ENCODE data around the gene SPG11. TPM values are rescaled to one million over a fixed set of nuclear protein-coding genes. Genes with fewer than 3 reads are reported as not detected.
"Not testable (repeated sequence)": the region's sequence is repeated elsewhere in the genome, so short reads cannot be mapped to it uniquely, and the experiment has no call there.

The SPG11 gene
- total RNA-seq, 1 donor from 2014 or later, result 161 TPM

DNA sequence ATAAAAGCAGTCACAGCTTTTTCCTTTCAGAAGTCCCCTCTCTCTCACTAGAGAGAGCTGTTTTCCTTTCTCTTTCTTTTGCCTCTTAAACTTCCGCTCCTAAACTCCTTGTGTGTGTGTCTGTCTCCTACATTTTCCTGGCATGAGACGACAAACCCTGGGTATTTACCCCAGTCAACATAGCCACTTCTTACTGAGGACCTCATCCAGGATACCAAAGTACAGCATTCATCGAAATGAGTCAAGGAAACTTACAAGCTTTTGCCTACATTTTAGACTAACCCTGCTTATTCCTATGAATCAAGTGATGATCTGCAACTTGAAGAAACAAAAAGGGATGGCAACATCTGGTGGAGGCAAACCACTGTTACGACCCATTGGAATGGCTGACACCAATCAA is 31.0 kb upstream of the SPG11 start:
- intact Hi-C loops (cut with micrococcal nuclease), result no loop called here
- H3K4me1 Mint-ChIP-seq, result peaks cover 3% of the 10 kb centered on the region
- POLR2A ChIA-PET, result interaction anchor here (0.7 to 1.5 kb wide), 3 partner anchors 9 to 31 kb away, joined by 4 to 7 read pairs (median 5); partner anchors contain the start of genes B2M, PATL2 and SPG11

DNA sequence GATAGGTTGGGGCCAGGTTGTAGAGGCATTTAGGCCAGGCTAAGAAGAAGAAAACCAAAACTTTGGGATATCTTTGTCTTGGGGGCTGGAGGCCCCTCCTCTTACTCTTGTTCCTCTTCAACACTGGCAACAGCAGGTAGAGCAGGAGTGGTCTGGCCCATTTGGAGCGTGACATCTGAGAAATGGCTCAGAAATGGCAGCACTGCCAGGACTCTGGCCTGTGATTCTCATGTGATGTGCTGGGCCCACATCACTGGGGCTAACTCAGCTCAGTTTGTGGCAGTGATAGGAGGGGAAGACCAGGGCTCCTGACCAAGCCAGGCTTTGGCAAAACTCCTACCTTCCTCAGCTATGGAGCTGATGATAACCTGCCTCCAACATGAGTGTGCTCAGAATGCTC is 29.2 kb upstream of the SPG11 start:
- Mint-ChIP-seq H3K9me3 (peaks cover 4% of the 10 kb centered on the region), H3K27ac (no peak overlapping the region), H3K4me3 (no peak overlapping the region), H3K4me1 (peaks cover 12% of the 10 kb centered on the region), H3K36me3 (ENCODE audit: low read depth) (peaks cover 7% of the 10 kb centered on the region), H3K27me3 (no peaks in the 10 kb centered on the region)
- CTCF ChIA-PET, result interaction anchor here (1.2 kb wide), 1 partner anchor 29 kb away, joined by 3 read pairs; the partner anchor contains the start of gene SPG11
- DNase-seq, result no peak
- no peak for ATAC-seq (ENCODE audit: low read depth)
- POLR2A ChIA-PET, result interaction anchor here (1.5 to 2.9 kb wide), 3 partner anchors 15 to 29 kb away, joined by 5 to 20 read pairs (median 9); partner anchors contain the start of genes B2M, PATL2 and SPG11
- TF ChIP-seq, protein P1, sequence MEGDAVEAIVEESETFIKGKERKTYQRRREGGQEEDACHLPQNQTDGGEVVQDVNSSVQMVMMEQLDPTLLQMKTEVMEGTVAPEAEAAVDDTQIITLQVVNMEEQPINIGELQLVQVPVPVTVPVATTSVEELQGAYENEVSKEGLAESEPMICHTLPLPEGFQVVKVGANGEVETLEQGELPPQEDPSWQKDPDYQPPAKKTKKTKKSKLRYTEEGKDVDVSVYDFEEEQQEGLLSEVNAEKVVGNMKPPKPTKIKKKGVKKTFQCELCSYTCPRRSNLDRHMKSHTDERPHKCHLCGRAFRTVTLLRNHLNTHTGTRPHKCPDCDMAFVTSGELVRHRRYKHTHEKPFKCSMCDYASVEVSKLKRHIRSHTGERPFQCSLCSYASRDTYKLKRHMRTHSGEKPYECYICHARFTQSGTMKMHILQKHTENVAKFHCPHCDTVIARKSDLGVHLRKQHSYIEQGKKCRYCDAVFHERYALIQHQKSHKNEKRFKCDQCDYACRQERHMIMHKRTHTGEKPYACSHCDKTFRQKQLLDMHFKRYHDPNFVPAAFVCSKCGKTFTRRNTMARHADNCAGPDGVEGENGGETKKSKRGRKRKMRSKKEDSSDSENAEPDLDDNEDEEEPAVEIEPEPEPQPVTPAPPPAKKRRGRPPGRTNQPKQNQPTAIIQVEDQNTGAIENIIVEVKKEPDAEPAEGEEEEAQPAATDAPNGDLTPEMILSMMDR (IDR thresholded peaks at IDR 0.05), result no peak
- intact Hi-C loops (cut with micrococcal nuclease), result no loop called here

More for the DNA sequence above, 31.0 kb upstream of the SPG11 start:
- ATAC-seq (ENCODE audit: low read depth) (no peak), DNase-seq (no peak)
- Mint-ChIP-seq H3K36me3 (ENCODE audit: low read depth) (no peaks in the 10 kb centered on the region), H3K27ac (no peak overlapping the region), H3K9me3 (no peaks in the 10 kb centered on the region), H3K4me3 (no peak overlapping the region), H3K27me3 (no peaks in the 10 kb centered on the region)
- TF ChIP-seq, protein P1 (IDR thresholded peaks at IDR 0.05), result no peak
- CTCF ChIA-PET, result no interaction called here

DNA sequence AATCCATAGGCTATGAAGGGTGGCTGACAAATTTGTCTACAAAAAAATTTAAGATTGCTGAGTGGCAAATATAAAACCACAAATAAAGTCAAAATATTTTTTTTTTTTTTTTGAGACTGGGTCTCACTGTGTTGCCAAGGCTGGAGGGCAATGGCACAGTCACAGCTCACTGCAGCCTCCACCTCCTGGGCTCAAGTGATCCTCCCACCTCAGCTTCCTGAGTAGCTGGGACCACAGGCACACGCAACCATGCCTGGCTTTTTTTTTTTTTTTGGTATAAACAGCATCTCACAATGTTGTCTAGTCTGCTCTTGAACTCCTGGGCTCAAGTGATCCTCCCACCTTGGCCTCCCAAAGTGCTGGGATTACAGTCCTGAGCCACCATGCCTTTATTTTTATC is 26.8 kb upstream of the SPG11 start:
- peaks cover 16% of the 10 kb centered on the region for H3K9me3 Mint-ChIP-seq
- H3K4me1 Mint-ChIP-seq, result peaks cover 29% of the 10 kb centered on the region
- not testable (repeated sequence) for H3K4me3 Mint-ChIP-seq; H3K27me3 Mint-ChIP-seq; DNase-seq; H3K27ac Mint-ChIP-seq; ATAC-seq (ENCODE audit: low read depth)
- H3K36me3 Mint-ChIP-seq (ENCODE audit: low read depth), result peaks cover 15% of the 10 kb centered on the region
- POLR2A ChIA-PET, result interaction anchor here (0.6 to 2.9 kb wide), 9 partner anchors 9 to 29 kb away, joined by 3 to 20 read pairs (median 4); partner anchors contain the start of genes B2M and PATL2
- CTCF ChIA-PET, result interaction anchor here (1.3 kb wide), 1 partner anchor 27 kb away, joined by 3 read pairs; the partner anchor contains the start of gene SPG11
- intact Hi-C loops (cut with micrococcal nuclease), result loop anchor here (2.0 kb wide), 1 partner anchor 13 kb away; no protein-coding TSS in a partner anchor

DNA sequence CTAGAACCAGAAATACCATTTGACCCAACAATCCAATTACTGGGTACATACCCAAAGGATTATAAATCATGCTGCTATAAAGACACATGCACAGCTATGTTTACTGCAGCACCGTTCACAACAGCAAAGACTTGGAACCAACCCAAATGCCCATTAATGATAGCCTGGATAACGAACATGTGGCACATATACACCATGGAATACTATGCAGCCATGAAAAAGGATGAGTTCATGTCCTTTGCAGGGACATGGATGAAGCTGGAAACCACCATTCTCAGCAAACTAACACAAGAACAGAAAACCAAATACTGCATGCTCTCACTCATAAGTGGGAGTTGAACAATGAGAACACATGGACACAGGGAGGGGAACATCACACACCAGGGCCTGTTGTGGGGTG is 25.9 kb upstream of the SPG11 start:
- H3K27me3 Mint-ChIP-seq; intact Hi-C loops (cut with micrococcal nuclease); CTCF ChIA-PET; H3K4me3 Mint-ChIP-seq; ATAC-seq (ENCODE audit: low read depth); DNase-seq; H3K27ac Mint-ChIP-seq: not testable (repeated sequence)
- POLR2A ChIA-PET, result interaction anchor here (0.7 to 2.2 kb wide), 3 partner anchors 21 to 26 kb away, joined by 3 to 9 read pairs (median 4); partner anchors contain the start of genes B2M, PATL2 and SPG11
- Mint-ChIP-seq H3K36me3 (ENCODE audit: low read depth) (peaks cover 18% of the 10 kb centered on the region), H3K4me1 (peaks cover 34% of the 10 kb centered on the region), H3K9me3 (peaks cover 19% of the 10 kb centered on the region)

DNA sequence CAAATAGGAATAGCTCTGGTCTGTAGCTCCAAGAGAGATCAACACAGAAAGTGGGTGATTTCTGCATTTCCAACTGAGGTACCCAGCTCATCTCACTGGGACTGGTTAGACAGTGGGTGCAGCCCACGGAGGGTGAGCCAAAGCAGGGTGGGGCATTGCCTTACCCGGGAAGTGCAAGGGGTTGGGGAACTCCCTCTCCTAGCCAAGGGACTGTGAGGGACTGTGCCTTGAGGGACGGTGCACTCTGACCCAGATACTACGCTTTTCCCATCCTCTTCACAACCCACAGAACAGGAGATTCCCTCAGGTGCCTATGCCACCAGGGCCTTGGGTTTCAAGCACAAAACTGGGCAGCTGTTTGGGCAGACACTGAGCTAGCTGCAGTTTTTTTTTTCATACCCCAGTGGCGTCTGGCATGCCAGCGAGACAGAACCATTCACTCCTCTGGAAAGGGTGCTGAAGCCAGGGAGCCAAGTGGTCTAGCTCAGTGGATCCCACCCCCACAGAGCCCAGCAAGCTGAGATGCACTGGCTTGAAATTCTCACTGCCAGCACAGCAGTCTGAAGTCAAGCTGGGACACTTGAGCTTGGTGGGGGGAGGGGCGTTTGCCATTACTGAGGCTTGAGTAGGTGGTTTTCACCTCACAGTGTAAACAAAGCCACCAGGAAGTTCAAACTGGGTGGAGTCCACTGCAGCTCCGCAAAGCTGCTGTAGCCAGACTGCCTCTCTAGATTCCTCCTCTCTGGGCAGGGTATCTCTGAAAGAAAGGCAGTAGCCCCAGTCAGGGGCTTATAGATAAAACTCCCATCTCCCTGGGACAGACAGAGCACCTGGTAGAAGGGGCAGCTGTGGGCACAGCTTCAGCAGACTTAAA is 19.6 kb upstream of the SPG11 start:
- ChIA-PET CTCF (interaction anchor here (0.7 to 2.3 kb wide), 8 partner anchors 12 to 56 kb away, joined by 3 to 13 read pairs (median 3); partner anchors contain the start of genes B2M, PATL2 and TRIM69), POLR2A (interaction anchor here (0.6 to 7.9 kb wide), 10 partner anchors 10 to 45 kb away, joined by 3 to 136 read pairs (median 9); partner anchors contain the start of genes B2M, PATL2 and SPG11)
- not testable (repeated sequence) for H3K27me3 Mint-ChIP-seq
- Mint-ChIP-seq H3K4me3 (peak overlapping the region; percentile 60), H3K4me1 (peaks cover 74% of the 10 kb centered on the region), H3K36me3 (ENCODE audit: low read depth) (peaks cover 21% of the 10 kb centered on the region), H3K9me3 (peaks cover 20% of the 10 kb centered on the region), H3K27ac (peak overlapping the region; percentile 91)
- ATAC-seq (ENCODE audit: low read depth) (peak; percentile 68), DNase-seq (peak; percentile 46)
- intact Hi-C loops (cut with micrococcal nuclease), result loop anchor here (1.0 kb wide), 2 partner anchors 20 to 27 kb away; partner anchors contain the start of gene SPG11

DNA sequence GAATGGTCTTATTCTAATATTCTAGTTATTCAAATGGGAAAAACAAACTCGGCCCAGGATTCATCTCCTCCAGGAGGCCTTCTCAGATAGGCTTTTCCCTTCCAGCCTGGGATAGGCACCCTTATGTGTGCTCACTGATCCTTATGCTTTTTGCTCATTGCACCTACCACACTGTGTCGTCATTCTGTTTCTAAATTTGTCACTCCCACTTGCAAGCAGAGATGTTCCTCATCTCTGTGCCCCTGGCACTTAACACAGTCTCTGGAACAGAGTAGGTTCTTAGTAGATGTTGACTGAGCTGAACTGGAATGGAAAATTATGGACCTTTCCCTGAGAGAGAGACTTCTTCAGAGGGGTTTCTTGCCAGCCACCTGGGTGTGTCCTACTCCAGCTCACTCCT is 18.7 kb upstream of the SPG11 start:
- DNase-seq (no peak), ATAC-seq (ENCODE audit: low read depth) (peak; percentile 26)
- H3K4me3 Mint-ChIP-seq, result peak overlapping the region; percentile 60
- peaks cover 14% of the 10 kb centered on the region for H3K9me3 Mint-ChIP-seq
- H3K36me3 Mint-ChIP-seq (ENCODE audit: low read depth), result peaks cover 17% of the 10 kb centered on the region
- peak overlapping the region; percentile 91 for H3K27ac Mint-ChIP-seq
- intact Hi-C loops (cut with micrococcal nuclease), result no loop called here
- CTCF ChIA-PET, result interaction anchor here (1.0 to 2.3 kb wide), 4 partner anchors 15 to 54 kb away, joined by 3 to 13 read pairs (median 6); partner anchors contain the start of genes B2M, PATL2 and TRIM69
- POLR2A ChIA-PET, result interaction anchor here (0.9 to 7.9 kb wide), 7 partner anchors 10 to 45 kb away, joined by 3 to 136 read pairs (median 12); partner anchors contain the start of genes B2M, PATL2 and SPG11
- no peaks in the 10 kb centered on the region for H3K27me3 Mint-ChIP-seq
- TF ChIP-seq, protein P1 (IDR thresholded peaks at IDR 0.05), result no peak
- H3K4me1 Mint-ChIP-seq, result peaks cover 76% of the 10 kb centered on the region
